HepG2 (cell line): ENCODE data around the gene TMEM95. TPM values are rescaled to one million over a fixed set of nuclear protein-coding genes. Genes with fewer than 3 reads are reported as not detected.

ENCODE experiments used
- BCL3 ChIP-seq: sonication (generic); formaldehyde crosslinking; IDR thresholded peaks from 2 replicates; pipeline ENCODE4 v1.5.1; 2020; ENCODE audit warnings: mild to moderate bottlenecking, missing genetic modification reagents, moderate library complexity
- ELF1 ChIP-seq: sonication (generic); formaldehyde crosslinking; IDR thresholded peaks from 2 replicates; pipeline ENCODE4 v1.4.0; 2020; ENCODE audit warnings: missing genetic modification reagents
- FOXP1 ChIP-seq, 2 experiments: fragments of 450-650 bp in 1 of 2; IDR thresholded peaks; 2 replicates each; pipeline ENCODE4 v1.6.1; 2017 to 2018; ENCODE audit warnings: antibody characterized with exemption in 1 of 2
- HOXD1 ChIP-seq: sonication (generic); formaldehyde crosslinking; IDR thresholded peaks from 2 replicates; pipeline ENCODE4 v1.5.0; 2020; ENCODE audit warnings: missing genetic modification reagents
- MAF1 ChIP-seq: sonication (generic); formaldehyde crosslinking; IDR thresholded peaks from 2 replicates; pipeline ENCODE4 v1.5.0; 2020; ENCODE audit warnings: missing genetic modification reagents, borderline replicate concordance
- PBX3 ChIP-seq: sonication (generic); formaldehyde crosslinking; IDR thresholded peaks from 2 replicates; pipeline ENCODE4 v1.8.1; 2023; ENCODE audit warnings: missing genetic modification reagents, inconsistent platforms, borderline replicate concordance
- SIN3A ChIP-seq: IDR thresholded peaks from 2 replicates; pipeline ENCODE4 v1.6.1; 2011; ENCODE audit warnings: low read depth, mild to moderate bottlenecking, control low read depth, low read length, borderline replicate concordance
- TCF7 ChIP-seq: sonication (generic); IDR thresholded peaks from 2 replicates; pipeline ENCODE4 v1.6.1; 2016; ENCODE audit warnings: antibody characterized with exemption, low read depth
- TRIM24 ChIP-seq: sonication (generic); formaldehyde crosslinking; IDR thresholded peaks from 2 replicates; pipeline ENCODE4 v1.8.0; 2022; ENCODE audit warnings: mild to moderate bottlenecking, missing genetic modification reagents
- ZFP37 ChIP-seq: sonication (generic); formaldehyde crosslinking; IDR thresholded peaks from 2 replicates; pipeline ENCODE4 v1.4.0; 2020; ENCODE audit warnings: missing genetic modification reagents, borderline replicate concordance
- ZNF12 ChIP-seq: sonication (generic); formaldehyde crosslinking; IDR thresholded peaks from 2 replicates; pipeline ENCODE4 v1.5.0; 2020; ENCODE audit warnings: missing genetic modification reagents
- ZNF329 ChIP-seq: sonication (generic); formaldehyde crosslinking; IDR thresholded peaks from 2 replicates; pipeline ENCODE4 v1.9.0; 2021; ENCODE audit warnings: low read depth, mild to moderate bottlenecking, missing genetic modification reagents
- ZNF556 ChIP-seq: sonication (generic); formaldehyde crosslinking; IDR thresholded peaks from 2 replicates; pipeline ENCODE4 v1.4.0; 2020; ENCODE audit warnings: mild to moderate bottlenecking, missing genetic modification reagents, borderline replicate concordance
- polyA plus RNA-seq, 8 experiments: library from polyadenylated mRNA; depleted of rRNA in 3 of 8; stranded (reverse) in 7 of 8; unstranded in 1 of 8; fragments of >200 nt; fragmentation: Illumina TruSeq in 4 of 8; extraction: Trizol in 4 of 8; gene quantifications; 2 replicates each; pipeline versions ENCODE4 v1.2.1 to v1.2.3, GENCODE V29; 2011 to 2016; ENCODE audit warnings: low read depth in 4 of 8, missing spikeins in 1 of 8, mixed read lengths in 1 of 8; ENCODE audit not compliant: insufficient read depth in 1 of 8
- total RNA-seq, 5 experiments: library from RNA; depleted of rRNA; stranded (reverse); fragments of >200 nt; fragmentation: Illumina TruSeq; extraction: Trizol; gene quantifications; 2 replicates each; pipeline ENCODE4 v1.2.3, GENCODE V29; 2016; ENCODE audit warnings: low read depth in 1 of 5
- TF ChIP-seq, protein P1 (sequence below): sonication (generic); formaldehyde crosslinking; conservative IDR thresholded peaks from 2 replicates; pipeline ENCODE4 v1.8.0; 2022; ENCODE audit warnings: mild to moderate bottlenecking, moderate library complexity, missing genetic modification reagents
- TF ChIP-seq, protein P2 (sequence below): sonication (generic); formaldehyde crosslinking; IDR thresholded peaks from 2 replicates; pipeline ENCODE4 v1.5.0; 2020; ENCODE audit warnings: mild to moderate bottlenecking, missing genetic modification reagents, borderline replicate concordance

The TMEM95 gene
- total and polyA plus RNA-seq, 2 of the 13 experiments (the other 11 are each of a cell fraction or from before 2014, with no cell fraction given) = not detected

GRCh38 chr17:7351665-7352502 is 3.1 kb upstream of the TMEM95 start, which contains the start of gene KCTD11 (continued):
- TF ChIP-seq PBX3 (CRISPR knock-in tag) = 0 out of 2 replicates have a peak, but pooled peaks have one; percentile 47
- TF ChIP-seq HOXD1 (CRISPR knock-in tag) = 0 out of 2 replicates have a peak, but pooled peaks have one; percentile 9
- TF ChIP-seq, protein P1, sequence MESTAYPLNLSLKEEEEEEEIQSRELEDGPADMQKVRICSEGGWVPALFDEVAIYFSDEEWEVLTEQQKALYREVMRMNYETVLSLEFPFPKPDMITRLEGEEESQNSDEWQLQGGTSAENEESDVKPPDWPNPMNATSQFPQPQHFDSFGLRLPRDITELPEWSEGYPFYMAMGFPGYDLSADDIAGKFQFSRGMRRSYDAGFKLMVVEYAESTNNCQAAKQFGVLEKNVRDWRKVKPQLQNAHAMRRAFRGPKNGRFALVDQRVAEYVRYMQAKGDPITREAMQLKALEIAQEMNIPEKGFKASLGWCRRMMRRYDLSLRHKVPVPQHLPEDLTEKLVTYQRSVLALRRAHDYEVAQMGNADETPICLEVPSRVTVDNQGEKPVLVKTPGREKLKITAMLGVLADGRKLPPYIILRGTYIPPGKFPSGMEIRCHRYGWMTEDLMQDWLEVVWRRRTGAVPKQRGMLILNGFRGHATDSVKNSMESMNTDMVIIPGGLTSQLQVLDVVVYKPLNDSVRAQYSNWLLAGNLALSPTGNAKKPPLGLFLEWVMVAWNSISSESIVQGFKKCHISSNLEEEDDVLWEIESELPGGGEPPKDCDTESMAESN = peak; percentile 76; the same call in 1 of the 2 replicates
- no peak for TF ChIP-seq ZNF12 (CRISPR knock-in tag)
- no peak; the same call in 1 of the 2 replicates for TF ChIP-seq ZNF329 (CRISPR knock-in tag)
- no peak for TF ChIP-seq FOXP1 (IDR thresholded peaks at IDR 0.05)
- peak; percentile 3; the same call in 1 of the 2 replicates for TF ChIP-seq FOXP1 (CRISPR knock-in tag; IDR thresholded peaks at IDR 0.05)
- TF ChIP-seq, protein P2, sequence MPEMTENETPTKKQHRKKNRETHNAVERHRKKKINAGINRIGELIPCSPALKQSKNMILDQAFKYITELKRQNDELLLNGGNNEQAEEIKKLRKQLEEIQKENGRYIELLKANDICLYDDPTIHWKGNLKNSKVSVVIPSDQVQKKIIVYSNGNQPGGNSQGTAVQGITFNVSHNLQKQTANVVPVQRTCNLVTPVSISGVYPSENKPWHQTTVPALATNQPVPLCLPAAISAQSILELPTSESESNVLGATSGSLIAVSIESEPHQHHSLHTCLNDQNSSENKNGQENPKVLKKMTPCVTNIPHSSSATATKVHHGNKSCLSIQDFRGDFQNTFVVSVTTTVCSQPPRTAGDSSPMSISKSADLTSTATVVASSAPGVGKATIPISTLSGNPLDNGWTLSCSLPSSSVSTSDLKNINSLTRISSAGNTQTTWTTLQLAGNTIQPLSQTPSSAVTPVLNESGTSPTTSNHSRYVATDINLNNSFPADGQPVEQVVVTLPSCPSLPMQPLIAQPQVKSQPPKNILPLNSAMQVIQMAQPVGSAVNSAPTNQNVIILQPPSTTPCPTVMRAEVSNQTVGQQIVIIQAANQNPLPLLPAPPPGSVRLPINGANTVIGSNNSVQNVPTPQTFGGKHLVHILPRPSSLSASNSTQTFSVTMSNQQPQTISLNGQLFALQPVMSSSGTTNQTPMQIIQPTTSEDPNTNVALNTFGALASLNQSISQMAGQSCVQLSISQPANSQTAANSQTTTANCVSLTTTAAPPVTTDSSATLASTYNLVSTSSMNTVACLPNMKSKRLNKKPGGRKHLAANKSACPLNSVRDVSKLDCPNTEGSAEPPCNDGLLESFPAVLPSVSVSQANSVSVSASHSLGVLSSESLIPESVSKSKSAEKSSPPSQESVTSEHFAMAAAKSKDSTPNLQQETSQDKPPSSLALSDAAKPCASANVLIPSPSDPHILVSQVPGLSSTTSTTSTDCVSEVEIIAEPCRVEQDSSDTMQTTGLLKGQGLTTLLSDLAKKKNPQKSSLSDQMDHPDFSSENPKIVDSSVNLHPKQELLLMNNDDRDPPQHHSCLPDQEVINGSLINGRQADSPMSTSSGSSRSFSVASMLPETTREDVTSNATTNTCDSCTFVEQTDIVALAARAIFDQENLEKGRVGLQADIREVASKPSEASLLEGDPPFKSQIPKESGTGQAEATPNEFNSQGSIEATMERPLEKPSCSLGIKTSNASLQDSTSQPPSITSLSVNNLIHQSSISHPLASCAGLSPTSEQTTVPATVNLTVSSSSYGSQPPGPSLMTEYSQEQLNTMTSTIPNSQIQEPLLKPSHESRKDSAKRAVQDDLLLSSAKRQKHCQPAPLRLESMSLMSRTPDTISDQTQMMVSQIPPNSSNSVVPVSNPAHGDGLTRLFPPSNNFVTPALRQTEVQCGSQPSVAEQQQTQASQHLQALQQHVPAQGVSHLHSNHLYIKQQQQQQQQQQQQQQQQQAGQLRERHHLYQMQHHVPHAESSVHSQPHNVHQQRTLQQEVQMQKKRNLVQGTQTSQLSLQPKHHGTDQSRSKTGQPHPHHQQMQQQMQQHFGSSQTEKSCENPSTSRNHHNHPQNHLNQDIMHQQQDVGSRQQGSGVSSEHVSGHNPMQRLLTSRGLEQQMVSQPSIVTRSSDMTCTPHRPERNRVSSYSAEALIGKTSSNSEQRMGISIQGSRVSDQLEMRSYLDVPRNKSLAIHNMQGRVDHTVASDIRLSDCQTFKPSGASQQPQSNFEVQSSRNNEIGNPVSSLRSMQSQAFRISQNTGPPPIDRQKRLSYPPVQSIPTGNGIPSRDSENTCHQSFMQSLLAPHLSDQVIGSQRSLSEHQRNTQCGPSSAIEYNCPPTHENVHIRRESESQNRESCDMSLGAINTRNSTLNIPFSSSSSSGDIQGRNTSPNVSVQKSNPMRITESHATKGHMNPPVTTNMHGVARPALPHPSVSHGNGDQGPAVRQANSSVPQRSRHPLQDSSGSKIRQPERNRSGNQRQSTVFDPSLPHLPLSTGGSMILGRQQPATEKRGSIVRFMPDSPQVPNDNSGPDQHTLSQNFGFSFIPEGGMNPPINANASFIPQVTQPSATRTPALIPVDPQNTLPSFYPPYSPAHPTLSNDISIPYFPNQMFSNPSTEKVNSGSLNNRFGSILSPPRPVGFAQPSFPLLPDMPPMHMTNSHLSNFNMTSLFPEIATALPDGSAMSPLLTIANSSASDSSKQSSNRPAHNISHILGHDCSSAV (CRISPR knock-in tag) = no peak
- TF ChIP-seq ELF1 (CRISPR knock-in tag) = peak; percentile 73
- TF ChIP-seq ZNF556 = peak; percentile 57; the same call in 1 of the 2 replicates
- peak; percentile 32; the same call in 1 of the 2 replicates for TF ChIP-seq MAF1 (CRISPR knock-in tag)
- 0 out of 2 replicates have a peak, but pooled peaks have one; percentile 32 for TF ChIP-seq ZFP37 (CRISPR knock-in tag)
- TF ChIP-seq BCL3 (CRISPR knock-in tag) = peak; percentile 97
- 0 out of 2 replicates have a peak, but pooled peaks have one; percentile 21 for TF ChIP-seq SIN3A
- TF ChIP-seq TCF7 = peak; percentile 2; the same call in 1 of the 2 replicates
- no peak for TF ChIP-seq TRIM24
